Hindlimb muscle (tissue), 1 donor: ENCODE data around the gene MRPL14. TPM values are rescaled to one million over a fixed set of nuclear protein-coding genes. Genes with fewer than 3 reads are reported as not detected.

Experiments used
- DNase-seq: peaks from one replicate; pipeline ENCODE4 v3.0.0-alpha.2; 2013
- polyA plus RNA-seq: library from polyadenylated mRNA; unstranded; fragments of 120-200 nt; gene quantifications from one replicate; pipeline ENCODE4 v1.2.1, GENCODE V29; 2013; ENCODE audit not compliant: insufficient read length

MRPL14 gene
- polyA plus RNA-seq = 37.7 TPM

- peak; percentile 96 for DNase-seq
These were observed at the start of gene MRPL14, which contains the start of gene TMEM63B for GRCh38 chr6:44127186-44128019. MRPL14 (minus strand) TSS chr6:44127452; CDS start chr6:44116611, 10,841 bp downstream. TMEM63B (plus strand) TSS chr6:44127554; CDS start chr6:44134585, 7,031 bp downstream.

DNA sequence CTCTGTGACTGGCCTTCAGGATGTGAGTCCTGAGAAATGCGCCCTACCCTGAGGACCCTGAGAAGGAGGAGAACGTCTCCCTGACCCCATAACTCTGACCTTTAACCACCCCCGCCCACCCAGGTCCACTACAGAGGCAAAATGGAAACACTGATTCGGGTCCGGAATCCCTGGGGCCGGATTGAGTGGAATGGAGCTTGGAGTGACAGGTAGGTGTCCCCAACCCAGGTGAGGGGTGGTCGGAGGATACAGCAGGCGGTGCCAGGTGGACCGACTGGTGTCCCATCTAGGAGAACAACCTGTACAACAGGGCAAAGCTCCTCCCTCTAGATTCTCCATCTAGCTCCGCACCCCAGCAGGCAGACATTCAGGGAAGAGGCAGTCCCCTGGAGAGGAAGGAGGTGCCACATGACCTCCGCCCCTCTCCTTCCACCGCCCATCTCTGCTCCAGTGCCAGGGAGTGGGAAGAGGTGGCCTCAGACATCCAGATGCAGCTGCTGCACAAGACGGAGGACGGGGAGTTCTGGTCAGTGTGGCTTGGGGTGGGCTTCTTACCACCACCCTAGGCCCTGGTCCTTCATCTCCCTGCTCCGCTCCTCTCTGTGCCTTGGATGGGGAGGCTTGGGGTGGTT is 49.0 kb upstream of the MRPL14 start:
- DNase-seq = no peak

- DNase-seq = peak; percentile 76
These were observed 45.7 kb upstream of the MRPL14 start for GRCh38 chr6:44172731-44173500.

DNA sequence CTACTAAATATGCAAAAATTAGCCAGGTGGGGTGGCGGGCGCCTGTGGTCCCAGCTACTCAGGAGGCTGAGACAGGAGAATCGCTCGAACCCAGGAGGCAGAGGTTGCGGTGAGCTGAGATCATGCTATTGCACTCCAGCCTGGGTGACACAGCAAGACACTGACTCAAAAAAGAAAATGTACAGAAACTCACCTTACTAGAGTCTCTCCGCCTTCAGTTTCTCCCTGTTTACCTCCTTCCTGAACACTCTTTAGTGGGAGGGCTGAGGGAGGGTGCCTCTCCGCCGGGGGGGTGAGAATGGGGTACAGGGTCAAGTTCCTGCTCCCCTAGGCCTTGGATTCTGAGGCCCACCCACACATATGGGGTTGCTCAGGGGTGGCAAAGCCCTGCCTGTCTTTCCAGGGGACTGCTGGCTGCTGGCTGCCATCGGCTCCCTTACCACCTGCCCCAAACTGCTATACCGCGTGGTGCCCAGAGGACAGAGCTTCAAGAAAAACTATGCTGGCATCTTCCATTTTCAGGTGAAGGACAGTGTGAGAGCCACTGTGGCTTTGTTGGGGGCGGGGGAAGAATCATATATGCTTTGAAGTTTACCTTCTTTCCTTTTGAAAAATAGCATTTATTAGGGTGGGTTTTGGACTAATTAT is 44.8 kb upstream of the MRPL14 start:
- no peak for DNase-seq

DNA sequence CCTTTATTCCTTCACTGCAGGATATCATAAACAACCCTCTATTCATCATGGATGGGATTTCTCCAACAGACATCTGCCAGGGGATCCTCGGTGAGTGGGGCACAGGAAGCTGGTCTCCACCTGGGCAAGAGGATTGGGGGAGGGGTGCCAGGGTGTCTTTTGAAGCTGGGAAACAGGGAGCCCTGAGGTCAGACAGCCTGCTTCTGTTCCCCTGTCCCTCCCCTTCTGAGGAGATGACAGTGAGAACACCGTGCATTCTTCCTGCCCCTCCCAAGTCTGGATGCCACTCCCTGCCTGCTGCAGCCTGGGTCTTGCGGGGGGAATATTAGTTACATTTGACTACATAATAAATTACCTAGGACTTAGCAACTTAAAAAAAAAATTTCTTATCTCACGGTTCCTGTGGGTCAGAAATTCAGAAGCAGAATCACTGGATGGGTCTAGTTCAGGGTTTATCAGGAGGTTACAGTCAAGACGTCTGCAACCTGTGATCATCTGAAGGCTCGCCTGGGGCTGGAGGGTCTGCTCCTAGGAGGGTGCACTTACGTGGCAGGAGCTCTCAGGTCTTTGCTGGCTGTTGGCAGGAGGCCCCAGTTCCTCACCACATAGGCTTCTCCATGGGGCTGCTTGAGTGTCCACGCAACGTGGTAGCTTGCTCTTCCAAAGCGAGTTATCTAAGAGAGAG is 42.8 kb upstream of the MRPL14 start:
- no peak for DNase-seq

- DNase-seq = no peak
These were observed 41.9 kb upstream of the MRPL14 start for GRCh38 chr6:44169154-44169553.

GRCh38 chr6:44167567-44167966 is 40.3 kb upstream of the MRPL14 start:
- DNase-seq = no peak

GRCh38 chr6:44166591-44167184 is 39.4 kb upstream of the MRPL14 start:
- no peak for DNase-seq

GRCh38 chr6:44166116-44166515 is 38.9 kb upstream of the MRPL14 start:
- no peak for DNase-seq

- DNase-seq = no peak
These were observed 35.8 kb upstream of the MRPL14 start for GRCh38 chr6:44162876-44163625.

DNA sequence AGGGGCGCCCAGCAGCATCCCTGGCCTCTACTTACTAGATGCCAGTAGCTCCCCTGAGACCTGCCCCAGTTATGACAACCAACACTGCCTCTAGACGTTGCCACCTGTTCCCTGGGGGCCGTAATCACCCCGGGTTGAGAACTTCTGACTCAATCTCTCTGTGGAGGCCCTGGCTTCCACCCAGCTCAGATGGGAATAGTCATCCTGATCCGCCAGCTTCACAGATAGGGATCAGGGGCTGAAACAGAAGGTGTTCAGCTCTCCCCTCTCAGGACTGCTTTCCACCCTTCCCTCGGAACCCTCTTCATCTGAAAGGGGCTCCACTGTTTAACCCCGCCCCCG is 34.7 kb upstream of the MRPL14 start:
- DNase-seq = no peak

DNA sequence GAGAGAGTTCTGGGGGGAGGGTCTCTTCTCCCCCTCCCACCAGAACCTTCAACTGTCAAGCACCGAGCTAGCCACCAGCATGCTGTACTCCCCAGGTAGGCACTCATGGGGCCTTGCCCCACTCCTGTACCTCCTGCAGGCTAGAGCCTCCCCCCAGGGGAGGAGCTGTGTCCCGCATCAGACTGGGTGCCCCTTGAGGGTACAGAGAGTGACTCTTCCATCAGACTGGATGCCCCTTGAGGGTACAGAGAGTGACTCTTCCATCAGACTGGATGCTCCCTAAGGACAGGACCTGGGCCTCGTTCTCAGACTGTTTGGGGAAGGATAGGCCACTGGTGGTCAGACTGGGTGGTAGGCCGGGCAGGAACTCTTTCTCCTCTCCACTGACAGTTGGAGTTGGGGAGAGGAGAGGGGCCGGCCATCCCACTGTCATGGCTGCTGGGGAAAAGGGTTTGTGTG is 31.5 kb upstream of the MRPL14 start, which contains the start of gene CAPN11:
CAPN11 (plus strand) TSS at position 51 of the 459 bp plus-strand sequence; CDS start at position 80, 29 bp downstream.
- no peak for DNase-seq

- DNase-seq = no peak
These were observed 29.9 kb upstream of the MRPL14 start for GRCh38 chr6:44157152-44157521.

DNA sequence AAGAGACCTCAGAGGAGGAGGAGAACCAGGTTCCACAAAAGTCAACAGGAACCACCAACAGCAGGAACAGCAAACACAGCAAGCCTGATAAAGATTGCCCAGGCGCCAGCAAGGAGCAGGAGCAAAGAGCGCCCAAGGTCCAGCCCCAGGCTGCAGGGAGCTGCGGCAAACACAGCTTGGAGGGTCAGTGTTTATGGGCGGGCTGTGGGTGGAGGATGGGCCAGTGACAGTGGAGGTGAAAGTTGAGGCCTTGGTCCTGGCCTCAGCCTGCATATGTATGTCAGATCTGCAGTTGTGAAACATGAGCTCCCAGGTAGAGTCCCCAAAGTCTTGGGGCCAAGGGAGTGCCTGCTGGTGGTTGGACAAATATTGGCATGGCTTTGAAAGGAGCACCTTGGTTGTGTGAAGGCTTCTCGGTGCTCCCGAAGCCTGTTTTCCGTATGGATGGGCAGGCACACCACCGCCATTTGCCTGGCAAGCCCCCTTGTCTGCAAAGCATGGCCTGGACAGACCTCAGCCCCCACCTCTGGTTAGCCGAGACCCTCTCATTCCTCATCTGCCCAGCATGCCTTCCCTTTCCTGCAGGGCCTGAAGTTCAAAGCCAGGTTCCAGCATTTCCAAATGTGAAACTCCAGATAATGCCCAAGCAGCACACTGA is 29.4 kb upstream of the MRPL14 start:
- DNase-seq = no peak

DNA sequence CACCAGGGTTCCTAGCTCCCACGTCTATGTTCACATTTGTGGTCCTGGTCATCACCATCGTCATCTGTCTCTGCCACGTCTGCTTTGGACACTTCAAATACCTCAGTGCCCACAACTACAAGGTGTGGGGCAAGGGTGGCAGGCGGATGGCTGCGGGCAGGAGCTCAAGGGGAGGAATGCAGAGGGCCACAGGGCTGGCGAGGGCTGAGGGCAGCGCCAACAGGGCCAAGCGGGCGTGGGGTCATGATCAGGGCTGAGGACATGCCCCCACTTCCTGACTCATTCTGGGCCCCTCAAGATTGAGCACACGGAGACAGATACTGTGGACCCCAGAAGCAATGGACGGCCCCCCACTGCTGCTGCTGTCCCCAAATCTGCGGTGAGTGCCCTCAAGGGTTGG is 26.8 kb upstream of the MRPL14 start:
- DNase-seq = no peak

DNA sequence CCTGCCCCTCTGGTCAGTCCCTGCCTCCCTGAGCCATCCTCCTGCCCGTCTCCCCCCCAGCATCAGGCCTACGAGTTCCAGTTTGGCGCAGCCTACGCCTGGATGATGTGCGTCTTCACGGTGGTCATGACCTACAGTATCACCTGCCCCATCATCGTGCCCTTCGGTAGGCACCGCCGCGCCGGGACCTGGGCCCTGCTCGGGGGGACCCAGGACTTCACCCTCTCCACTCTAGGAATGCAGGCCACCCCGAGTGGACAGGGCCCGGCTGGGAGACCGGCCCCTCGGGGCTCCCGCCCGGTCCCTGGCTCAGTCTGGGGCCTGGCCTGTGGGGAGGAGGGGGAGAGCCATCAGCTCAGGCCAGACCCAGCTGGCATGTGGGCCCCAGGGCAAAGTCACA is 25.3 kb upstream of the MRPL14 start:
- DNase-seq = no peak

DNA sequence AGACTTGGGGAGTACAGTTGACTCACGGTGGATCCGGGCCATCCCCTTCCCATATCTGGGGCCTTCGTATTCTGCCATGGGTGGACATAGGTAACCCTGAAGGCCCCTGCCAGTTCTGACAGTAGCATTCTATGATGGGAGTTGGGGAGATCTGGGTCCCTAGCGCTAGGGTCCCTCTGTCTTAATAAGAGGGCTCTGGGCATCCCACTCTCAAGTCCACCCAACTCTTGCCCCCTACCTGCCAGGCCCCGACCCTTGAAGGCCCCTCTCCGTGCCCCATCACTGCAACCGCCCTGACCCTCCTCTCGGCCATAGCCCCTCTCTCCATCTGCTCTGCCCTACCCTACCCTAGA is 24.8 kb upstream of the MRPL14 start:
- DNase-seq = no peak

- peak; percentile 68 for DNase-seq
These were observed 24.3 kb upstream of the MRPL14 start for GRCh38 chr6:44151348-44152108.

- DNase-seq = no peak
These were observed 23.2 kb upstream of the MRPL14 start for GRCh38 chr6:44150317-44150917.
